HG02943 (cell line): ENCODE measurements around the gene GTF2F2.
"Not testable (repeated sequence)": the region's sequence is repeated elsewhere in the genome, so short reads cannot be mapped to it uniquely, and the experiment has no call there.

Experiments used
- ATAC-seq: cut with Tn5 transposase; IDR thresholded peaks from one replicate; pipeline ENCODE4 v1.9.1; 2021; ENCODE audit warnings: mild to moderate bottlenecking, low read depth, moderate library complexity; ENCODE audit not compliant: unreplicated experiment

The GTF2F2 gene

GRCh38 chr13:45297456-45298205 is 177.3 kb downstream of the GTF2F2 start:
- no peak for ATAC-seq

GRCh38 chr13:45298206-45298505 is 177.8 kb downstream of the GTF2F2 start:
- ATAC-seq: no peak

GRCh38 chr13:45298550-45298949 is 178.2 kb downstream of the GTF2F2 start:
- not testable (repeated sequence) for ATAC-seq

GRCh38 chr13:45299194-45299593 is 178.9 kb downstream of the GTF2F2 start:
- no peak for ATAC-seq

GRCh38 chr13:45300190-45300985 is 180.1 kb downstream of the GTF2F2 start:
- ATAC-seq: no peak

- ATAC-seq: no peak
Observed at GRCh38 chr13:45301263-45301662, 181.0 kb downstream of the GTF2F2 start.

- no peak for ATAC-seq
Observed at GRCh38 chr13:45302507-45302906, 182.2 kb downstream of the GTF2F2 start.

GRCh38 chr13:45303026-45303425 is 182.7 kb downstream of the GTF2F2 start:
- no peak for ATAC-seq

GRCh38 chr13:45303866-45304265 is 183.6 kb downstream of the GTF2F2 start:
- no peak for ATAC-seq

- ATAC-seq: no peak
Observed at GRCh38 chr13:45305079-45305478, 184.8 kb downstream of the GTF2F2 start.

GRCh38 chr13:45306966-45307365 is 186.7 kb downstream of the GTF2F2 start:
- ATAC-seq: no peak

- ATAC-seq: no peak
Observed at GRCh38 chr13:45310341-45311131, 190.2 kb downstream of the GTF2F2 start.

- ATAC-seq: no peak
Observed at GRCh38 chr13:45314822-45315221, 194.5 kb downstream of the GTF2F2 start.

- ATAC-seq: no peak
Observed at GRCh38 chr13:45315520-45316167, 195.3 kb downstream of the GTF2F2 start.

GRCh38 chr13:45316338-45316737 is 196.0 kb downstream of the GTF2F2 start:
- no peak for ATAC-seq

- no peak for ATAC-seq
Observed at GRCh38 chr13:45316996-45317395, 196.7 kb downstream of the GTF2F2 start.

GRCh38 chr13:45320876-45321629 is 200.7 kb downstream of the GTF2F2 start:
- ATAC-seq: no peak

GRCh38 chr13:45325806-45326205 is 205.5 kb downstream of the GTF2F2 start:
- no peak for ATAC-seq

- no peak for ATAC-seq
Observed at GRCh38 chr13:45327253-45327955, 207.1 kb downstream of the GTF2F2 start.
